Stimulated activated naive CD4-positive, alpha-beta T cell (primary cell): Measurements from ENCODE around the gene PASK.

Experiments used
- DNase-seq, 6 experiments: peaks; one replicate each; lab custom pipeline; 2025; lab: John Stamatoyannopoulos, UW

Gene PASK

DNA sequence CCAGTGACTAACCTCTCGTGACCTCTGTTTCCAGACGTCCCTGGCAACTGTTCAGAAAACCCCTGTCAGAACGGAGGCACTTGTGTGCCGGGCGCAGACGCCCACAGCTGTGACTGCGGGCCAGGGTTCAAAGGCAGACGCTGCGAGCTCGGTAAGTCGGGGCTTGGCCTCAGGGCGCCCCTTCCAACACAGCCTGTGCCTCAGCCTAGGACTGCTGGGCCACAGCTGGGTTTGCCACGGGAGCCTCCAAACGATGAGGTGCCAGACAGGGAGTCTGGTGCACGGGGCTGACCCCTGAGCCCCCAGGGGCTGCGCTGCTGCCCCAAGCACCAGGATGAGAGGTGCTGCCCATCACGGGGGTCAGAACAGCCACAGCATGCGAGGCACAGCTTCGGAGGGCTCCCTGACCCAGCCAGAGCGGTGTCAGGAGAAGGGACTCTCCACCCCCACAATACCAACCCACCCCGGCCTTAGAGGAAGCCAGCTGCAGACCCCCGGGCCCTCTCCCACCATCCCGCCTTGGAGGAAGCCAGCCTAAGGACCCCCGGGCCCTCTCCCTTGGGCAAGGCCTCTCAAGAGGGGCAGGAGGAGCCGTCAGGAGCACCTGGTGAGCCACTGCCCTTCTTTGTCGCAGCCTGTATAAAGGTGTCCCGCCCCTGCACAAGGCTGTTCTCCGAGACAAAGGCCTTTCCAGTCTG lies 67.5 kb downstream of the PASK start:
- no peak for DNase-seq

DNA sequence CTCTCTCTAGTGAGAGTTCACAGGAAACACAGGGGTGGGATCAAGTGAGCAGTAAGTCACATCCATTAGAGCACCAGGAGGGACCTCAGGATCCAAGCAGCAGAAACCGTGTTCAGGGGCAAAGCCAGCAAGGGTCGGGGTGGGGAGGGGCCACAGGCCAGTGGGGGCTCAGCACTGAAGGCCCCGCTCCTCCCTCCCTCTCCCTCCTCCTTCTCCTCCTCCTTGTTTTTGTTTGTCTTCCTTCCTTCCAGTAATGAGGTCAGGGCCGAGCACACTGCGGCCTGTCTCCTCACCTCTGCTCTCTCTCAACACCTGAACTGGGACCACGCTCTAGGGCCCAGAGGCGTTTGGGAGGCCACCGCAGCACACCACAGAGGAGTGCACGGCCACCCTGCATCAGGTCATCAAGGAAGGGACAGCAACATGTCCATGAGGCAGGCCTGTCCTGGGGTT lies 68.1 kb downstream of the PASK start:
- no peak for DNase-seq

DNA sequence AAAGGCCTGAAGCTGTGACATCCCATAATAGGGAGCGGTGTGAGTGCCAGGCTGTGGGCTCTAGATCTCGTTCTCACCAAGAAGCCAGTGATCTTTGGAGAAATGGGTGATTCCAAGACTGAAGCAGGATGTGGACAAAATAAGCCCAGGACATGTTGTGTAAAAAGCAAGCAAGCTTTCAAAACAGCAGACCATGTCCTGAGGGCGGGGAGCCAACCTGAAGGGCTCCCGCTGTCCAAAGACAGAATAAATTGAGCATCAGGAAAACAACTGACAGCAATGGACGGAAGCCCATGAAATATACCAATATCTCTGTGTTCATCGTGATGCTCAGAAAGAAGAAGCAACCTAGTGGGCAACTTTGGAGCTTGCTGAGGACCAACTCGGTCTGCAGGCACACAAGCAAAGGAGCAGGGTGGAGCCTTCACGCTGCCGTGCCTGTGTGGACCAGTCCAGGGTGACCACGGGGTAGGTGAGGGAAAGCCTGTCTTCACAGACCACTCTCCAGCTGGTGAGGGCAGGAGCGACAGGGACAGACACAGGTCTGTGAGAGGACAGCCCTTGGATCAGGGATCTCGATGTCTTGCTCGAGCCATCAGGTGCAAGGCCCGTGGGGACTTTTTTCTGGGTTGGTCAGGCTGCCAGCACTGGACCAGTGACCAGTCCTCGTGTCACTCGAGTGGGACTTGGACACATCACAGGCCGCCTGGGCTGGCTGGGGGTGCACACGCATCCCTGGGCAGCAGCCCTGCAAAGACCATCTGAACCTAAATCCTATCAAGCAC lies 68.7 kb downstream of the PASK start:
- DNase-seq: no peak

DNA sequence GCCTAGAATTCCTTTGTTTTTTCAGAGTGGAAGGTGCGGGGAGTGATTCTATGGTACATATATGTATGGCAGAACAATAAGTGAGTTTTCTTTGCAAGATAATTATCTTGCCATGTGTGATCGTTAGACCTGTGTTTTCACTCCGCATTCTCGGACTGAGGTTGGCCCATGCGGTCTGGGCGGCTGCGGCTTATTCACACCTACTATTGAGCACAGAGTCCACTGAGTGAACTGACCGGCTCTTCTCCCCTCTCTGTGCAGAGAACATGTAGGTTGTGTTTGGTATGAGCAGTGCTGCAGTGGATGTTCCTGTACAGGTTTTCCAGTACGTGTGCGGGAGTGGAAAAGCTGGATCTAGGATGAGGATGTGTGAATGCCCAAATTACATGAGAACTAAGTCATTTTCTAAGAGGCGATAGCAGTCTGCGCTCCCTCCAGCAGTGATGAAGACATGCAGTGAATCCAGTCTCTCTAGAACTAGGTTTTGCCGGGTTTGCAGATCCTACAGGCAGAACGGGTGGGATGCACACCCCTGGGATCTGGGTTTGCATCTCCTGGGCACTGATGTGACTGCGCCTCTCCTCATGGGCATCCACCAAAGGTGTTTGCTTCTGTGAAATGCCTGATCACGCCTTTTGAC lies 74.3 kb downstream of the PASK start:
- no peak for DNase-seq

DNA sequence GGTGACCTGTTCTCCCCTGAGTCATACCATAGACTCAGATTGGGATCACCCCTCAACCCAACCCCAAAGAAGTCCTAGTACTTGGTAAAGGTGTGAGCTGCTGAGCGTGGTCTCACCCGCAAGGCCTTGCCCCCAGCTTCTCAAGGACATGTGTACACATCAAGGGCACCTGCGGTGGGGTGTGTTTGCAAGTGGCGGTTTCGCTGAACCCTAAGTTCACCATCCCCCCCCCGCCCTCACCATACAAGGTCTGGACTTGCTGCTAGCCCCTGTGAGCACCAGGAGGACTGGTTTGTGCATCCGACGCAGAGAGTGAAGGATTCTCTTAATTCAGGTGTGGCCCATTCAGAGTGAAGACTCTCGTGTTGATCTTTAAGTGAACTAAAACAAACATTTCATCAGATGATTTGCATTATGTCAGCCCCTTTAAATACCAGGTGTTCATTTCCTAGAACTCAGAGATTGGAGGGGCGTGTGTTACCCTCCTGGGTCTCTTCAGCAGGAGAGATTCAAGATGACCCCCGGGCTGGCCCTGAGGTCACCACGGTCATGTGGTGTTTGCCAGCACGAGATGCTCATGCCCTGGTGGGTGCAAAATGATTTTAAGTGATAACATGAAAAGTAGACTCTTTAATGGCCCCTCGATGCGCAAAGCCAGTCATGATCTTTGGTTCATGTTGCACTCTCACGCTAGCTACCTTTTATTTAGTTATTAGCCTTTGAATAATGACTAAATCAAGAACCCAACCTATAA lies 75.0 kb downstream of the PASK start:
- no peak for DNase-seq

DNA sequence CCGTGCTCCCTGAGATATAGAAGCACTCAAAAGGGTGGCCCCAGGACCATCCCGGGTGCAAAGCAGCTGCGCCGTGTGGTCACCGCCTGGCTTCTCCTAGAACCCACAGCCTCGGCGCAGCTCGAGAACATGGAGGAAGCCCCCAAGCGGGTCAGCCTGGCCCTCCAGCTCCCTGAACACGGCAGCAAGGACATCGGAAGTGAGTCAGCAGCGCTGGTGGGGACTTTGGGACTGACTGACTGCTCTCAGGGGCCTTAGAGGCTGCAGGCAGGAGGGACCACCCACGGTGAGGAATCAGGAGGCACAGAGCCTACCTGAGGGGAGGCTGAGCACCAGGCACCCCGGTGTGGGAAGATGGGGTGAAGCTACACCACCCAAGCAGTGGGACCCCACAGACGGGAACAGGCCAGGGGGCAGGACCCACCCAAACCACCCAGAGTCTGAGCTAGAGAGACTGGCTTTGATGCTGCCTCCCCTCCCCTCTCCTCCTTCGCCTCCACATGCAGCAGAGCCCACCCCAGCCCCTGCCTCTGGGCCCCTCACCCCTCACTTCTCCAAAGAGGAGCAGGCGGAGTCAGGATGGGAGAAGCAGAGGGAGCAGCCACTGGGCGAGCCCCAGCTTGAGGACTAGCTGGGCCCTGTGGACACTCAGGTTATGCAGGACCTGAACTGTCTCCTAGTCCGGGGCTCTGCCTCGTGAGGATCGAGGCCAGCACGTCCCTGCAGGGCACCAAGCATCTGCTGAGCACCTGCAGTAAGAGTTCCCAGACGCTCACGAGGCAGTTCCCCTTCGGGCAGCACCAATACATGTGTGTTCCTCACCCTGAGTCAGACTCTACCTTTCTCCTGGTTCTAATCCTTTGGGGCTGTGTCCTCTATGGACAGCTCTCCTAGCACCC lies 75.9 kb downstream of the PASK start:
- no peak for DNase-seq

DNA sequence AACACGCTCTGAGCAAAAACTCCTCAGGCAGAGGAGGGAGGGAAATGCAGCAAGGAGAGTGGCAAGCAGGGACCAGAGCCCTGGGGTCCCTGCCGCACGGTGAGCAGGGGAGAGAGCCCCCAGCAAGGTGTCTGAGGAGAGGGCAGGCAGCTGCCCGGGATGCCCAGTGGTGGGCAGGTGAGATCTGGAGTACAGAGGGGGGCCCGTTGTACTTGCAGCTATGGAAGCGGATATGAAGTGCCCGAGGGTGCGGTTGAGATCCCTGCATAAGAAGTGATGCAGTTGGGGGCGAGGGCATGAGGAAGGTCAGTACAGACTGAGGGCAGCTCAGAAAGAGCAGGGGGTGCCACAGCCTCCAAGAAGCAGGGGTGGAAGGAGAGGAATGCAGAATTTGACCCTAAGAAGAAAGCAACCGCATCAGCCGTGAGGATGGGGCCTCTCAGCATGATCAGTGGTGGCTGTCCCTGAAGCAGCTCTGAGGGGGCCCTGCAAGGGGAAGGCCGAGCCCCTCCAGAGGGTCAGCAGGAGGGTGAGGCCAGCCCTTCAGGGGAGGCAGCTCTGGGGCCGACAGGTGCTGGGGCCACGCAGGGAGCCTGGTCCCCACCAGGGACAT lies 76.6 kb downstream of the PASK start:
- no peak for DNase-seq

DNA sequence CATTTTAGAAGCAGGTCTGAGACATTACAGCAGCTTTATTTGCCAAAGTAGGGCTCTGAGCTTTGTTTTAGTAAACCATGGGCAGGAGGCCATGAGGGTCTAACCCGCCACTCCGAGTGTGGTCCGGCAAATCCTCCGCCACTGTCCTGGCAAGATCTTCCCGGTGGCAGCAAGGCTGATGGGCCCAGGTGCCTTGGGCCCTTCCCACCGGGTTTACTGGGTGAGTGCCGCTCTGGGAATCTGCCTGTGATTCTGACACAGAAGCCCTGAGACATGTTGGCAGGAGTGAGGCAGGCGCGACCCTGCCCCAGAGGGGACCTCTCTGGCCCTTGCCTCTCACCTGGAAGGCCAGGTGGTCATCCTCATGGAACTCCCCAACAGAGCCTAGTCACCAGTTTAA lies 77.1 kb downstream of the PASK start:
- DNase-seq: no peak

DNA sequence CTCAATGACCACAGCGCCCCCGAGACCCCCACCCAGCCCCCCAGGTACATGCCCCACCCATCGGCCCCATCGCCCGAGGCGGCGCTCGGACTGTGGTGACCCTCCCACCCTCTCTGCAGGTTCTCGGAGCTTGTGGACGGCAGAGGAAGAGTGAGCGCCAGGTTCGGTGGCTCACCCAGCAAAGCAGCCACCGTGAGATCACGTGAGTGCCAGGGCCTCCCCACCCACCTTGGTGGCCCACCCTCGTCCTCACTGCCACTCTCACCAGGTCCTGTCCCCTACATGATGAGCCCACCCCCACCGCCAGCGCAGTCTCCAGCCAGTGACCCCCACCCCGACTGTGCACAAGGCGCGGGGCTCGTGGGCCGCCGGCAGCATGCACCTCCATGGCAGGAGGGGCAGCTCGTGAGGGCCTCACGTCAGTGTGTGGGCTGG lies 77.6 kb downstream of the PASK start:
- DNase-seq: no peak

DNA sequence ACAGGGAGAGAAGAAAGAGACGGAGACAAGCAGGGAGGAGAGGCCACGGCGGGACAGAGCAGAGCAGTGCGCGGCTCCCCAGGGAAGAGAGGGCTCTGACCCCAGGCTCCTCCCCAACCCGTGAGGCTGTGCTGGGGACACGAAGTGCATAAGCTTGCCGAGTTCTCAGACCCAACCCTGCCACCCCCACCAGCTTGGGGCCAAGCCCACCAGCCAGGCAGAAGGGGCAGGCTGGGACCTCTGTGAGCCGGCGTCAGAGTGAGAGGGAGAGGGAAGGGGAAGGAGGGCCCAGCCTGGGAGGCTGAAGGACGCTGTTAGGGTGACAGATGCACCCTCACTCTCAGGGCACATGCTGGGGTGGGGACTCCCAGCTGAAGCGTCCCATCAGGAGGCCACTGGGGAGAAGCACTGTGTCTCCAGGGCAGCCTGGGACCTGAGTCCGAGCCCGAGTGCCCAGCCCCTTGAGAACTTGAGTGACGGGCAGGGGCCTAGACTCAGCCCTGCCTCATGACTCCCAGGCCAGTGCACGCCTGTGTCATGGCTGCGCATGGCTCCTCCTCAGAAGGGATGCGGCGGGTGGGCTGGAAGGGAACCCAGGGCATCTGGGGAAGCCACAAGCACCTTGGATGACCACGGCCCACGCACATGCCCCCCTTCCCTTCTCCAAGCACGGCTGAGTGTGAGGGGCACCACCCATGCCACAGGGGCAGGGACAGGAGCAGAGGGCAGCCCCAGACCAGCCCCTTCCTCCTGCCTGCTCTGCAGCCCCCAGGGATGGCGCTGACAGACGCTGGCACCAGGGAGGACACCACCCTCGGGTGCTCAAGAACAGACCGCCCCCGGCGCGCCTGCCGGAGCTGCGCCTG lies 78.2 kb downstream of the PASK start:
- DNase-seq: no peak

DNA sequence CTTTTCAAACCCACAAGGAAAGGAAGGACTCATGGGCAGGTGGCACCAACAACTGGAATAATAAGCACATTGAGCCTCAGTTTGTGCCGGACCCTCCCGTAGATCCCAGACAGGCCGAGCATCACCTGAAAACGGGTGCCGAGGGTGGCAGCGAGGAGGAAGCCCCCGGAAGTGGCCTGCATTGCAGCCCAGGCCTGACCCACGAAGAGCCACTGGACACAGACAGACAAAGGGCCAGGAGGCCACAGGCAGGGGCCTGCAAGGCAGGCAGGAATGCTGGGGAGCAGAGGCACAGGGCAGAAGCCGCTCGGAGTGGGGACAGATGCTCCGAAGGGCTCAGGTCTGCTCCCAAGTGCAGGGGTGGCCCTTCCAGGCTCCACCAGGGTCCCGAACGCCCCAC lies 78.9 kb downstream of the PASK start:
- no peak for DNase-seq

DNA sequence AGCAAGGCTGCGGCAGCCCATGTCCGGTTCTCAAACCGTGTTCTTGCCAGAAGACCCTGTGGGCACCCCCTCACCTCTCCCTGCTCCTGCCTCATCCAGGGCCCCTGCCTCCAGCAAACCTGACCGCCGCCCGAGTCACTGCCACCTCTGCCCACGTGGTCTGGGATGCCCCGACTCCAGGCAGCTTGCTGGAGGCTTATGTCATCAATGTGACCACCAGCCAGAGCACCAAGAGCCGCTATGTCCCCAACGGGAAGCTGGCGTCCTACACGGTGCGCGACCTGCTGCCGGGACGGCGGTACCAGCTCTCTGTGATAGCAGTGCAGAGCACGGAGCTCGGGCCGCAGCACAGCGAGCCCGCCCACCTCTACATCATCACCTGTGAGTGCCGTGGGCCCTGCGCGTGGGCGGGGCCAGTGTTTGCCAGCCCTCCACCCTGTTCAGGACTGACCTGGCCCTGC lies 79.4 kb downstream of the PASK start:
- no peak for DNase-seq

DNA sequence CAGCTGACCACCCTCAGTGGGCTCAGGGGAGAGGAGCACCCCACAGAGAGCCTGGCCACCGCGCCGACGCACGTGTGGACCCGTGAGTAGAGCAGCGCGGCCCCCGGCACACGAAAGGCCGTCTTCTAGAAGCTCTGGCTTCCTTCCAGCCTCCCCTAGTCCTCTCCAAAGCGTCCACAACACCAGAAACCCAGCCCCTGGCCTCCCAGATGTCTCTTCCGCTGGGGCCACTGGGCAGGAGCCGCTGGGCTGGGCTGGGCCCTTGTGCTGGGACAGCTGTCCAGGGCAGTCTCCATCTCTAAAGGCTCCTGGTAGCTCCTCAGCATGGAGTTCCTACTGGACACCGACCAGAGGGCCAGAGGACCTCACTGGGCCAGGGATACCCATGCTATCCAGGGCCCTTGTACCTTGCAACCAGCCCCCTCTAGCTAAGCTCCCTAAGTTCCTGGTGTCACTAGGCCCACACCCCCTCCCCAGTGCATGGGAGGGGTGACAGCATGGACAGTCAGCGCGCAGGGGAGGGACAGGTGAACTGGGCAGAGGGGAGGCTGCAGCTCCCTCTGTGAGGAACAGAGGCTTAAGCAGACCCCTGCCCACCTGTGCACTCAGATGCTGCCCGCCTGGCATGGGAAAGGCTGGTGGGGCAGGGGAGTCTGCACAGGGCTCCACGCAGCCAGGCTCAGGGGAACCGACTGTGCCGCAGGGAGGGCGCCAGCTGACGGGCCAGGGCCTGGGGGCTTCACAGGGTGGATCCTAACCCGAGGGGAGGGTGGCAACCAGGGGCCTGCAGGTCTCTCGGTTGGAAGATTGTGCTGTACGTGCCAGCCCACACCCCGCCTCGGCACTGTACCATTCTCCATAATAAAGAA lies 80.1 kb downstream of the PASK start:
- no peak for DNase-seq

DNA sequence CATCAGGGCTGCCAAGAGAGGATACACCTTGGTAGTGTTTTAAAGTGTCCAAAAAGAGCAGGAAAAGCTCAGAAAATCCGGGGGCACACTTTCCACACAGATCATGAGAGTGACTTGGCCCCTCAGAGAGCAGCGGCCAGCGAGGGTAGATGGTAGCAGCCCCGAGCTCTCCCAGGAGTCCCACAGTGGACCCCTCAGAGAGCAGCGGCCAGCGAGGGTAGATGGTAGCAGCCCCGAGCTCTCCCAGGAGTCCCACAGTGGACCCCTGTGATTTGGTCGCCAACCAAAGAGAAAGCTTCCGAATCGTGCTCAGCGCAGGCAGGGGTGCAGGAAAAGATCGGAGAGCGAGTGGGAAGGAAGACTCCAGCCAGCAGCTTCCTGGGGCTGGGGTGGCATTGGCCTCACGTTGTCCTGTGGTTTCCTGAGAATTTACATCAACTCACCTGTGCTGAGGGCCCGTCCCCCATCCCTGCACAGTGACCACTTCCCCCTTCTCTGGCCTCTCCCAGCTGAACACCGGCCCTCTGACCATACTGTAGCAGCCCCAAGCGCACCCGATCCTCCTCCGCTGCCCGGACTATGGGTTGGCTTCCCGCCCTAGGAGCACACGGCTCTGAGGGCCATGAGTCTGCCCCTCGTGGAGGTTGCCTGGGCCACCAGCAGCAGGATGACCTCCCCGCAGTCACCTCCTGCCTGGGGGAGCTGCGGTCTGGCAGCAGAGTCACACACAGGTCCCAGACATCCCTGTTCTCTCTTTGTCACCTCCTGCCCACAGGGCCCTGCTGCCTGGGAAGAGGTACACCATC lies 80.9 kb downstream of the PASK start:
- DNase-seq: no peak

DNA sequence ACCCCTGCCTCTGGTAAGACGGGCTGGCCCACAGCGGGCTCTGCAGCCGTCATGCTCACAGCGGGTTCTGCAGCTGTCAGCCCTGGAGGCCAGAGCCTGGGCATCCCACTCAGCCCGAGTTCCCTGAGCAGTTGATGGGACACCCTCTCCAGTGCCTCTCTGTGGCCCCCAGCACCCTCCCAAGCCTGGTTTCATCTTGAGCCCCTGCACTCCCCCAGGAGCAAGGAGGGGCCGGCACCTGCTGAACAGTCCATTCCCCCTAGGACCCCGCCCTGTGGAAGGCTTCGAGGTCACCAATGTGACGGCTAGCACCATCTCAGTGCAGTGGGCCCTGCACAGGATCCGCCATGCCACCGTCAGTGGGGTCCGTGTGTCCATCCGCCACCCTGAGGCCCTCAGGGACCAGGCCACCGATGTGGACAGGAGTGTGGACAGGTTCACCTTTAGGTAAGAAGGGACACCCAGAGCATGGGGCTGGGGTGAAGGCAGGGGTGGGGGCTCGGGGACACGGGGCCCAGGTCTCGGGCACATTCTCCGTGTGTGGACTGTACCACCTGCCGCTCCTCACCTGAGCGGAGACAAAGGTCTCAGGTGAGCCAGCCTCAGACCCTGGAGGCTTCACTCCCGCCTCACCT lies 81.7 kb downstream of the PASK start:
- no peak for DNase-seq

DNA sequence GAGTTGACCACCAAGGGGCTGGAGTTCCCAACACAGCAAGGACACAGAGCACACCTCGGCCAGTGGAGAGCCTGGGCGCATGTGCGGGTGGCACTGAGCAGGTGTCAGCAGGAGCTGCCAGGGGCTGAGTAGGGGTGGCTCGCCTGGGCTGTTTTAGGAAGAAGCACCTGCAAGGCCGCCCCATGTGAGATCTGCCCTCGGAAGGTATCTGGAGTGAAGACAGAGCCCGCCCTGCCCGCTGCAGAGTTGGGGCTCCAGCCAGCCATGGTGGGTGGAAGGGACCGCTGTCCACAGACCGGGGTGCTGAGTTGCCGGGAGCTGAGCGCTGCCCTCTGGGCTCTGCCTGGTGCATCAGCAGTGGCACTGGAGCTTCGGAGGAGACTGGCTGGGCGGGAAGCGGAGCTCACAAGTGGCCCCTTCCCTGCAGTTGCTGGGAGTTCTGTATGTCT lies 82.4 kb downstream of the PASK start:
- no peak for DNase-seq

DNA sequence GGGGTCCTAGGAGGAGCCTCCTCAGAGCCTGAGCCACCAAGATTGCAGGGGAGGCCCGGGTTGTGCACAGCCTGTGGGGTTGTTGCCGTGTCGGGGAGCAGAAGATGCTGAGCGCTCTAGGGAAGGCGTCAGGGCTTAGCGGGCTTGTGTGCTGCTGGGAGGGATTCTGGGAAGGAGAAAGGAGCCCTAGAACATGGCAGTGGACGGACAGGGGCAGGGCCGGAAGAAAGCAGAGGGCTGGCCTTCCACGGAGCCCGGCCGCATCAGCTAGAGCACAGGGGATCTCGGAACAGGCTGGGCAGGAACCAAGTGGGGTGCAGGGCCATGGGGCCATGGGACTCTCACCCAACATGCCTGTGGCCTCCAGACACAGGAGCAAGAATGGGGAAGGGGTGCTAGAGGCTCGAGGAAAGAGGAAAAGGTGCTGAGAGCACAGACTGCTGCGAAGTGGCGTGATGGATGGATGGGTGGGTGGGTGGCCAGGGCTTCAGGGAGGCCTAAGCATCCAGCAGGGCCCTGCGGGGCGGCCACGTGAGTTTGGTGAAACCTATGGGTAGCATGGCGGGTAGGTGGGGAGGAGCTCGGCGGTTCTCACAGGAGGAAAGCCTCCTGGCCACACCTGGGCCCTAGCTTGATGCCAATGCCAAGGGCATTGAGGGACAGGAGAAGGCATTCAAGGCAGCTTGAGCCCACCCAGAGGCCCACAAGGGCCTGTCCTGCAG lies 82.9 kb downstream of the PASK start:
- DNase-seq: no peak
